RKO (cell line): ENCODE results near the gene DNMT3A.

Source experiments
- DNase-seq: peaks from one replicate; pipeline ENCODE4 v3.0.0-alpha.2; 2016; ENCODE audit warnings: low spot score

Gene DNMT3A

DNA sequence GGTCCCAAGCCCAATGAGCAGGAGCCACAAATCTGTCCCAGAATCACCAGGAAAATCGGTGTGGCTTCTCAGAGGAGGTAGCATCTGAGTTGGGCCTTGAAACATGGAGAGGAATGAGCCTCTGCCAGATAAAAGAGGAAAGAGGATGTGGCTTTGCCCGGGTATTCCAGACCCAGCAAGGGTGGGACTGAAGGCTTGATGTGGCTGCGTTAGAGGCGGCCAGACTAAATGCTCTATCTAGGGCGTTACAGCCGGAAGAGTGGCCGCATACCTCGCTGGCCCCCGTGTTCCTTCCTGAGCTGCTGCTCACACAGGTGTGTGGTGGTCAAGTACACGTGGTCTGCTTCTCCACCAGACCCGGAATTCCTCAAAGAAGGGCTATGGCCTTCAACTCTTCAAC, 139.4 kb downstream of the DNMT3A start:
- DNase-seq = no peak

DNA sequence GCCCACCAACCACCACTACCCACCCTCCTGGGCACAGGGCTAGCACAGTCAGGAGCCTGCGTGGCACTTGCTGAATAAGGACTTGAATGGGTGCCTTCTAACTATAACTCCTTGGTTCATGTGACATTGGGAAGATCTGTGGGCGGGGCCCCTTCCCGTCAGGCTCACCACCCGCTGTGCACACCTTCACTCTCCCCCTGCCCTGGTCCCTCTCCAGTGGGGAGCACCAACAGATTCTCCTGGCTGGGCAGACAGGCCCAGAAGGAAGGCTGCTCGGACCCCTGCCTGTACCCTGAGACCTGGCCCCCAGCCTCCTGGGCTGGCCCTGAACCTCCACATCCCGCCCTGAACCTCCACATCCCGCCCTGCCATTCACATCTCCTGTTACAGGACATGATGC, 139.9 kb downstream of the DNMT3A start:
- no peak for DNase-seq

DNA sequence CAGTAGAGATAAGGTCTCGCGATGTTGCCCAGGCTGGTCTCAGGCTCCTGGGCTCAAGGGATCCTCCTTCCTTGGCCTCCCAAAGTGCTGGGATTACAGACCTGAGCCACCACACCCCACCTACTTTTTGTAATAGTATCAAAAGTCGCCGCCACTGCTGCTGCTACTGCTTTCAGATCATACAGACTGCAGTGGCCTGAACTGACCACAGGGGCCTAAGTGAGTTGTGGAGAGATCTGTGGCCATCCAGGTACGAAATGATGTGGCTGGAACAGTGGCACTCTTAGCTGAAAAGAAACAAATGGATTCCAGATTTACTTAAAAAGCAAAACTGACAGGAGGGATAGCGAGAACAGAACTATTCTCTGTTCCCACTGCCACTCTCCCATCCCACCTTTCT, 140.5 kb downstream of the DNMT3A start:
- DNase-seq = no peak

DNA sequence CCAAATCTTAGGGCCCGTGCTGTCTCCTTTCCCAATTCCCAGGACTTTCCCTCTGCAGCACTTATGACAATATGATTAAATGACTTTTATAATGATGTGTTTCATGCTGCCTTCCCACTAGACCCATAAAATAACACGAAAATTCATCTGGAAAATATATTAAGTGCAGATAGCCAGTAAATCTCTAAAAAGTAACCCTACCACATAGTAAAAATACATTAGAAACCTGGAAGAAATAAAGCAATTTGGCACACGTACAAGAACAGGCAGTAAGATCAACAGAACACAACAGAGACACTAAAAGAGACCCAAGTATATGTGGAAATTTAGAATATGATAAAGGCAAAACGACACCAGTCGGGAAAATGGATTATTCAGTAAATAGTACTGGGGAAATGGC, 143.1 kb downstream of the DNMT3A start:
- DNase-seq = no peak

DNA sequence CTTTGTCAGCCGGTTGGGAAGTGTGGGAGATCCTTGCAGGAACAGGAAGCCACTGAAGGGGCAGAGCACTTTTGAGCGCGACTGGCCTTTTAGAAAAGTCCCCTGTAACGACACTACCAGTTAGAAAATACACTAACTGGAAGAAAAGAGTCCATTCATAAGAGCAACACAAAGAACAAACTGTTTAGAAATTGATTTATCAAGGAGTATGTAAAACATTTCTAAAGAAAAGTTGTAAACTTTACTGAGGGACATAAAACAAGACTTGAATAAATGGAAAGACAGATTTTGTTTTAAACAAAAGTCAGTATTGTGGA, 143.6 kb downstream of the DNMT3A start:
- DNase-seq = no peak

DNA sequence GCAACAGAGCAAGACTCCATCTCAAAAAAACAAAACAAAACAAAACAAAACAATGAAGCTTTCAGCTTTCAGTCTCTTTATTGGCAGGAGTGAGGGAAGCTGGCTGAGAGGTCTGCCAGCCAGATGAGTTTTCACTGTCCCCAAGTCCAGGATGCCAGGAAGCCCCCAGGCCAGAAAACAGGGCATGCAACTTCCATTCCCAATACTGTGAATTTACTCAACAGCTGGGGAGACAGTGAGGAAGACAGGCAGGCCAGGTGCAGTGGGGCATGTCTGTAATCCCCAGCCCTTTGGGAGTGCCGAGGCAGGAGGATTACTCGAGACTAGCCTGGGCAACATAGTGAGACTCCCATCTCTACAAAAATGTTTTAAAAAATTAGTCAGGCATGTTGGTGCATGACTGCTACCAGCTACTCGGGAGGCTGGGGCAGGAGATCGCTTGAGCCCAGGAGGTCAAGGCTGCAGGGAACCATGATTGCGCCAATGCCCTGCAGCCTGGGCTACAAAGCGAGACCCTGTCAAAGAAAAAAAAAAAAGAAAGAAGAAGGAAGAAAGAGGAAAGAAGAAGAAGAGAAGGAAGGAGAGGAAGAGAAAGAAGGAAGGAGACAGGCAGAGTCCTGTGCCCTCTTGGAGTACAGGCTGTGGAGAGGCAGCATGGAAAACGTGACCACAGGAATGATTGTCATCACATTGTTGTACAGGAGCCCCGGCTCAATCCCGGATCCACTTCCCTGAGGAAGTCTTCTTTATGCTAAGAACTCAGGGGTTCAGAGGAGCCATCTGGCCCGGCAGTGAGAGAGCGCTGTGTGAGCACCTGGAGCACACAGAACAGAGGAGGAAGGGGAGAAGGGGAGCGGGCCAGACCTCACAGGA, 144.2 kb downstream of the DNMT3A start:
- DNase-seq = no peak

DNA sequence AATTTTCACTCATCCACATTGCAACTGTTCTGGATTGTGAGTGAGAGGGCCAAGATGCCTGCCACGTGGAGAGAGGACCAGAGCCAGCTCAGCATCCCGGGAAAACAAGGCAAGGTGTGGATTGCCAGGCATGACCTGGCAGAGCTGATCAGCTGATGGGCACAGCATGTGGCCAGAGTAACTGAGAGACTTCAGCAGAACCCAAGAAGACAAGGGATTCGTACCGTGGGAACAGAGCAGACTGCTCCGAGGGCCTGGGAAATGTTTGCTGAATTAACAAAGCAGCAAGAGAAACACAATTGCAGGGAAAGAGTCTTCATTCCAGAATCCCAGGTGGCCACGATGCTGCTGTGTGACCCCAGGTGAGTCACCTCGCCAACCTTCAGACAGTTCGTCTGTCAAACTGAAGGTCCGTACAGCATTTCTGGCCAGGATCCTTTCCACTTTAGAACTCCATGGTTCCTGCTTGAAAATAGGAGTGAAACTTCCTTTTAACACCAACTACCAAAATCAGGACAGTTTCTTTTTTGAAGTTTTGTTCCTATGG, 147.1 kb downstream of the DNMT3A start:
- DNase-seq = no peak

DNA sequence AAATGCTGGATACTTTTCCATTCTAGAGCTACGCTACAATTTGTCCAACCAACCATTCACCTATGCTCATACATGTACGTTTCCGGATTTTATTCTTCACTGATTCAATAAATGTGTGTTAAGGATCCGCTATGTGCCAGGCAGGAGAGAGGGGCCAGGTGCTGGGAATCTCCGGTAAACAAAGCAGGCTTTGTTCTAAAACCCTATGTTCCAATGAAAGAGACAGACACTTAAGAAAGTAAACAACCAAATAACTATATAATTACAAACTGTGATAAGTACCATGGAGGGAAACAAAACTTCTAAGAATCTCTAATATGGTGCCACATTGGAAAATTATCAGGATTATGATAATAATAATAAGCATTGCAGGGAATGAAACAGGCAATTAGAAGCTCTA, 151.2 kb downstream of the DNMT3A start:
- no peak for DNase-seq

DNA sequence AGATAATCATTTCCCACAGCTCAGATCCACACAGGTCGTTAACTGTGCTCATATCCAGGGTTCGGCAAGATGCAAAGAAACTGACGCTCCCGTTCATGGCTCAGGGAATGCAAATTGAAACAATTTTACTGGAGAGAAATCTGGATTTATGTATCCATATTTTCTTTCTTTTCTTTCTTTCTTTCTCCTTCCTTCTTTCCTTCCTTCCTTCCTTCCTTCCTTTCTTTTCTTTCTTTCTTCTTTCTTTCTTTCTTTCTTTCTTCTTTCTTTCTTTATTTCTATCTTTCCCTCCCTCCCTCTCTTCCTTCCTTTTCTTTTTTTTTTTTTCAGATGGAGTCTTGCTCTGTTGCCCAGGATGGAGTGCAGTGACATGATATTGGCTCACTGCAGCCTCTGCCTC, 153.3 kb downstream of the DNMT3A start:
- no peak for DNase-seq

DNA sequence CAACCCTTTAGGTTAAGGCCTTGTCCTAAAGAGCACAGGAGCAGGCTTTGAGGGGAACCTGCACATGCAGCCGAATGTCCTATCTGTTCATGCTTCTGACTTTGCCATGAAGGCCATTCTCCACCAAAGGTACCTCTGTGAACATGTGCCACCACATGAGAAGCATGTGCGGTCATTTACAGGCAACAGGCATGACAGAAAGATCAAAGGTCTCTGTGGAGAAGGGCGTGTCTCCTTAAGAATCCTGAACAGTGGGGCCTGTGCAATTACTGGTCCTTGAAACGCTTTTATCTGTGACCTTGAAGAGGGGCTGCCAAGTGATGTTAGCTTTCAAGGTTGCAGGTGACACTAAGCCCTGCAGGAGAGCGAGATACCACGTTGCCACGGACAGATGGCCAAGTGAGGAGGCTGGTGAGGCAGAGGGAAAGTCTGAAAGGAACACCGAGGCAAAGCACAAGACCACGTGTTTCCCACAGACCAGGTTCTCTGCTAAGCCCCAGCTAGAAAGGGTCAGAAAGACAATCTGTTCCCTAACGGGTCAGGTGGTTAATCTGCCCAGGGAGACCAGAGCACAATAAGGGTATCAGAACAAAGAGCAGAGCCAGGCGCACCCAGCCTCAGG, 153.9 kb downstream of the DNMT3A start:
- DNase-seq = no peak

DNA sequence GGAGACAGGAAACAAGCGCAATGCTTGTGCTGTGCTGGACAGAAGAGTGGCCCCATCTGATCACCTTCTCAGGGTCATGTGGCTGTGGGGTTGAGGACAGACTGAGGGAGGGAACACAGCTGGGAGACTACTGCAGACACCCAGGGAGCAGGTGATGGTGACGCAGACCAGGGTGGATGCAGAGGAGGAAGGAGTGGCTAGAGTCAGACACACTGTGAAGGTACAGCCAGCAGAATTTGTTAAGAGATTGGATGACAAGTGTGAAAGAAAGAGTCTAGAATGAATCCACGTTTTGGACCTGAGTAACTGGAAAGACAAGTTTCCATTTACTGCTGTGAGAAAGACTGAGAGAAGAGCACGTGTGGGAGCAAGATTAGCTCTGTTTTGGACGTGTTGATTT, 157.5 kb downstream of the DNMT3A start:
- DNase-seq = no peak

DNA sequence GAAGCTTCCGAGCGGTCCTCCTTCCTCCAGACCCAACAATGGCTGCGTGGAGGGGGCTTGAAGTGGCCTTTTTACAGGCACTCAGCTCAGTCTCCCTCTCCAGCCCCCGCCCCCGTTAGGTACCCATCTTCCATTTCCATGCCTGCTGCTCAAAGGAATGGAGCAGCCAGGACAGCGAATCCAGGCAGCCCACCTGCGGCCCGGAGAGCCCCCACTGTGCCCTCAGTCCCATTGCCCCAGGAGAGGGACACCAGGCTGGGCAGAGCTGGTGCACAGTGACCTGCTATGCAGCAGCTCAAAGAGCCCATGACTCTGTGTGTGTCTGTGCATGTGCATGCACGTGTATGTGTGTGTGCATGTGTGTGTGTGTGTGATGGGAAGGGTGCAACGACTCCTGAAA, 162.7 kb downstream of the DNMT3A start:
- no peak for DNase-seq
